Calu3 (cell line): ENCODE results near the gene WFDC5. TPM values are rescaled to one million over a fixed set of nuclear protein-coding genes. Genes with fewer than 3 reads are reported as not detected.

Source experiments
- BruUV-seq: library from RNA; stranded (reverse); fragments of 400-500 nt; replicated peaks from 2 replicates; lab custom pipeline; 2021; lab: Mats Ljungman, UMichigan
- CTCF ChIA-PET: fragments of 300-600 bp; sonication (Branson Sonifier 250); formaldehyde crosslinking; loops from one replicate; lab custom pipeline; 2022; ENCODE audit warnings: antibody characterized with exemption; lab: Charles Lee
- DNase-seq: peaks from one replicate; pipeline ENCODE4 v3.0.0; 2022
- H3K27ac Mint-ChIP-seq: one replicate; pipeline ENCODE4 v1.8.0; 2022; ENCODE audit warnings: mixed read lengths; ENCODE audit not compliant: unreplicated experiment
- H3K27me3 Mint-ChIP-seq: one replicate; pipeline ENCODE4 v1.8.0; 2022; ENCODE audit warnings: mixed read lengths; ENCODE audit not compliant: unreplicated experiment
- H3K36me3 Mint-ChIP-seq: one replicate; pipeline ENCODE4 v1.8.0; 2022; ENCODE audit warnings: mild to moderate bottlenecking, moderate library complexity, mixed read lengths; ENCODE audit not compliant: insufficient read depth, unreplicated experiment
- H3K4me1 Mint-ChIP-seq: one replicate; pipeline ENCODE4 v1.8.0; 2022; ENCODE audit warnings: mild to moderate bottlenecking, low read depth, mixed read lengths; ENCODE audit not compliant: unreplicated experiment
- H3K4me3 Mint-ChIP-seq: one replicate; pipeline ENCODE4 v1.8.0; 2022; ENCODE audit warnings: mild to moderate bottlenecking, low read depth, moderate library complexity, mixed read lengths; ENCODE audit not compliant: unreplicated experiment
- H3K9me3 Mint-ChIP-seq: one replicate; pipeline ENCODE4 v1.8.0; 2022; ENCODE audit warnings: low read depth, mixed read lengths; ENCODE audit not compliant: unreplicated experiment
- CTCF ChIP-seq: fragments of 200-600 bp; IDR thresholded peaks from one replicate; pipeline ENCODE4 v1.8.0; 2022; ENCODE audit warnings: antibody characterized with exemption; ENCODE audit not compliant: unreplicated experiment
- intact Hi-C: fragments of 100-400 bp; cut with micrococcal nuclease; formaldehyde crosslinking; loops from one replicate; pipeline ENCODE4 v1.10.0; 2022; ENCODE audit not compliant: unreplicated experiment
- total RNA-seq: library from RNA; stranded (reverse); gene quantifications from 2 replicates; pipeline ENCODE4 v1.2.3, GENCODE V29; 2022

Gene WFDC5
- total RNA-seq, 1 experiment from 2014 or later: not detected

- intact Hi-C loops: no loop called here
- no TSS peak for BruUV-seq
- H3K27ac Mint-ChIP-seq: no peak overlapping the region
- no peaks in the 10 kb centered on the region for H3K4me1 Mint-ChIP-seq
- CTCF ChIA-PET: interaction anchor here (0.6 to 3.7 kb wide), 15 partner anchors 15 to 200 kb away, joined by 3 to 61 read pairs (median 4); partner anchors contain the start of gene TOMM34
- H3K9me3 Mint-ChIP-seq: no peaks in the 10 kb centered on the region
- peaks cover 29% of the 10 kb centered on the region for H3K27me3 Mint-ChIP-seq
- H3K4me3 Mint-ChIP-seq: no peak overlapping the region
- TF ChIP-seq CTCF: no peak
- H3K36me3 Mint-ChIP-seq: no peaks in the 10 kb centered on the region
- DNase-seq: no peak
Measured at GRCh38 chr20:45111285-45111684, 3.7 kb downstream of the WFDC5 start.

GRCh38 chr20:45110301-45110700 is 4.7 kb downstream of the WFDC5 start:
- Mint-ChIP-seq H3K36me3 (no peaks in the 10 kb centered on the region), H3K27me3 (peaks cover 19% of the 10 kb centered on the region), H3K4me3 (no peak overlapping the region), H3K27ac (no peak overlapping the region), H3K4me1 (peaks cover 7% of the 10 kb centered on the region), H3K9me3 (no peaks in the 10 kb centered on the region)
- no peak for DNase-seq
- no peak for TF ChIP-seq CTCF
- no TSS peak for BruUV-seq
- intact Hi-C loops: no loop called here
- CTCF ChIA-PET: interaction anchor here (0.6 to 3.7 kb wide), 6 partner anchors 14 to 383 kb away, joined by 3 to 61 read pairs (median 4); no protein-coding TSS in a partner anchor

GRCh38 chr20:45109634-45110033 is 5.3 kb downstream of the WFDC5 start:
- Mint-ChIP-seq H3K4me3 (no peak overlapping the region), H3K27ac (no peak overlapping the region), H3K36me3 (peaks cover 5% of the 10 kb centered on the region), H3K9me3 (no peaks in the 10 kb centered on the region), H3K4me1 (peaks cover 14% of the 10 kb centered on the region), H3K27me3 (peaks cover 13% of the 10 kb centered on the region)
- CTCF ChIA-PET: interaction anchor here (0.6 to 3.6 kb wide), 5 partner anchors 13 to 184 kb away, joined by 3 to 22 read pairs (median 4); no protein-coding TSS in a partner anchor
- intact Hi-C loops: loop anchor here (10.0 kb wide), 1 partner anchor 195 kb away; the partner anchor contains the start of gene PABPC1L
- DNase-seq: no peak
- no TSS peak for BruUV-seq
- no peak for TF ChIP-seq CTCF

GRCh38 chr20:45105317-45105716 is 9.7 kb downstream of the WFDC5 start:
- BruUV-seq: no TSS peak
- CTCF ChIA-PET: interaction anchor here (0.5 to 4.6 kb wide), 12 partner anchors 8 to 796 kb away, joined by 3 to 26 read pairs (median 4); partner anchors contain the start of genes SYS1 and WFDC5
- Mint-ChIP-seq H3K27ac (peak overlapping the region; percentile 21), H3K4me1 (peaks cover 44% of the 10 kb centered on the region), H3K4me3 (no peak overlapping the region), H3K27me3 (no peaks in the 10 kb centered on the region), H3K36me3 (peaks cover 14% of the 10 kb centered on the region), H3K9me3 (no peaks in the 10 kb centered on the region)
- peak; percentile 44 for DNase-seq
- intact Hi-C loops: loop anchor here (2.0 to 10.0 kb wide), 2 partner anchors 61 to 191 kb away; partner anchors contain the start of gene PABPC1L
- TF ChIP-seq CTCF: no peak
